Measurements from ENCODE around the gene RAB11FIP4. TPM values are rescaled to one million over a fixed set of nuclear protein-coding genes. Genes with fewer than 3 reads are reported as not detected.
A peak's percentile ranks its signal among the peaks of the same experiment; 100 is the strongest.

RAB11FIP4 gene
- total and polyA plus RNA-seq, 12 donors = 0.48 to 3.8 (median 2.3) TPM

- Histone ChIP-seq H3K9me3 (replicated peaks in 1 of 3) (no peaks in the 10 kb centered on the region), H3K27me3 (no peaks in the 10 kb centered on the region), H3K27ac (no peak overlapping the region), H3K4me1 (replicated peaks in 1 of 2) (no peaks in the 10 kb centered on the region), H3K36me3 (replicated peaks in 1 of 2) (no peaks in the 10 kb centered on the region), H3K4me3 (no peak overlapping the region)
- TF ChIP-seq CTCF (IDR thresholded peaks at IDR 0.05) (no peak), POLR2A (IDR thresholded peaks at IDR 0.05) (no peak)
- 84 to 93% (median 90%) methylated on average over 10 to 11 of the region's 11 CpGs for WGBS, 4 donors
- intact Hi-C loops (cut with DNase I) = no loop called here
- DNase-seq = peak in 2 of 7 donors; percentile 0 to 8
Observed at GRCh38 chr17:31401456-31402254, 10.2 kb downstream of the RAB11FIP4 start.

- Histone ChIP-seq H3K27me3 (no peaks in the 10 kb centered on the region), H3K4me3 (no peak overlapping the region), H3K9me3 (replicated peaks in 1 of 3) (no peaks in the 10 kb centered on the region), H3K4me1 (replicated peaks in 1 of 2) (no peaks in the 10 kb centered on the region), H3K36me3 (replicated peaks in 1 of 2) (no peaks in the 10 kb centered on the region), H3K27ac (no peak overlapping the region)
- TF ChIP-seq POLR2A (IDR thresholded peaks at IDR 0.05) (no peak), CTCF (IDR thresholded peaks at IDR 0.05) (no peak)
- 75 to 88% (median 87%) methylated on average over 17 to 19 of the region's 19 CpGs for WGBS, 4 donors
- DNase-seq = peak in 1 of 7 donors; percentile 8
- intact Hi-C loops (cut with DNase I) = no loop called here
Observed at GRCh38 chr17:31404028-31404949, 12.8 kb downstream of the RAB11FIP4 start.

GRCh38 chr17:31405890-31406371, 14.5 kb downstream of the RAB11FIP4 start:
- WGBS, 4 donors = 64 to 74% (median 71%) methylated on average over 1 to 5 of the region's 5 CpGs
- no peak overlapping the region for H3K27ac ChIP-seq
- no peak for TF ChIP-seq POLR2A (IDR thresholded peaks at IDR 0.05)
- no peak for TF ChIP-seq CTCF (IDR thresholded peaks at IDR 0.05)
- no peak for DNase-seq
- H3K27me3 ChIP-seq = no peaks in the 10 kb centered on the region
- no peaks in the 10 kb centered on the region for H3K9me3 ChIP-seq (replicated peaks in 1 of 3)
- intact Hi-C loops (cut with DNase I) = no loop called here
- H3K4me1 ChIP-seq (replicated peaks in 1 of 2) = no peaks in the 10 kb centered on the region
- H3K4me3 ChIP-seq = no peak overlapping the region
- no peaks in the 10 kb centered on the region for H3K36me3 ChIP-seq (replicated peaks in 1 of 2)

GRCh38 chr17:31408586-31408985, 17.1 kb downstream of the RAB11FIP4 start:
- no peak for TF ChIP-seq CTCF (IDR thresholded peaks at IDR 0.05)
- no peak for TF ChIP-seq POLR2A (IDR thresholded peaks at IDR 0.05)
- no peaks in the 10 kb centered on the region for H3K4me1 ChIP-seq (replicated peaks in 1 of 2)
- H3K4me3 ChIP-seq = no peak overlapping the region
- no peaks in the 10 kb centered on the region for H3K9me3 ChIP-seq (replicated peaks in 1 of 3)
- H3K36me3 ChIP-seq (replicated peaks in 1 of 2) = no peaks in the 10 kb centered on the region
- intact Hi-C loops (cut with DNase I) = no loop called here
- H3K27me3 ChIP-seq = peaks cover 5% of the 10 kb centered on the region
- 85 to 98% (median 87%) methylated on average over 3 to 4 of the region's 4 CpGs for WGBS, 4 donors
- no peak overlapping the region for H3K27ac ChIP-seq
- no peak for DNase-seq
